Measurements from ENCODE around the gene MIDN.

The MIDN gene

DNA sequence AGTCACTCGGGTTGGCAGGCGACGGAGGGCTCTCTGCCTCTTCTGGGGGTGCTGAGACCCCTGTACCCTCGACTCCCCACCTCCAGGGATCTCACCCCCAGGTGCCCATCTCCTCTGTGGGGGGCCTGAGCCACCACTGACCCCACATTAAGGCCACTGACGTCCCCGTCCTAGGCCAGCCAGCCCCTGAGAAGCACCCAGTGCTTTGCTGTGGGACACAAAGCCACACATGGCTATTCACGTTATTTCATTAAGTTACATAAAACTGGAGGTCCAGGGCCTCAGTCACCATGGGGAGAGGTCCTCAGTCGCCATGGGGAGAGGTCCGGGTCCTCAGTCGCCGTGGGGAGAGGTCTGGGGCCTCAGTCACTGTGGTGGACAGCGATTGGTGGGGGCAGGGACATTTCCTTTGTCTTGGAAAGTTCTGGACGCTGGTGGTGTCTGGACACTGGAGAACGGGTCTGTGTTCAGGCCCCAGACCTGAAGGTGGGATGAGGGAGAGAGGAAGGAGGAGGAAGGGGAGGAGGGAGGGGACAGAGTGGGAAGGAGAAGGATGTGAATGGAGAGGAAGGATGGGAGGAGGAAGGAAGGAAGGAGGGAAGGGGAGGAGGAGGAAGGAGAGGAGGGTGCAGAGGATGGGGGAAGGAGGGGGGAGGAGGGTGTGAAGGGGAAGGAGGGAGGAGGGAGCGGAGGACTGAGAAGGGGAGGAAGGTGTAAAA, 33.3 kb downstream of the MIDN start:
- H3K4me3 ChIP-seq (ENCODE audit: low read depth, low read length) = no peak overlapping the region
- H3K27me3 ChIP-seq = peaks cover 15% of the 10 kb centered on the region
- DNase-seq = no peak
- H3K36me3 ChIP-seq = peaks cover 12% of the 10 kb centered on the region
- no peaks in the 10 kb centered on the region for H3K4me1 ChIP-seq
- H3K9me3 ChIP-seq = no peaks in the 10 kb centered on the region
- TF ChIP-seq, protein P1, sequence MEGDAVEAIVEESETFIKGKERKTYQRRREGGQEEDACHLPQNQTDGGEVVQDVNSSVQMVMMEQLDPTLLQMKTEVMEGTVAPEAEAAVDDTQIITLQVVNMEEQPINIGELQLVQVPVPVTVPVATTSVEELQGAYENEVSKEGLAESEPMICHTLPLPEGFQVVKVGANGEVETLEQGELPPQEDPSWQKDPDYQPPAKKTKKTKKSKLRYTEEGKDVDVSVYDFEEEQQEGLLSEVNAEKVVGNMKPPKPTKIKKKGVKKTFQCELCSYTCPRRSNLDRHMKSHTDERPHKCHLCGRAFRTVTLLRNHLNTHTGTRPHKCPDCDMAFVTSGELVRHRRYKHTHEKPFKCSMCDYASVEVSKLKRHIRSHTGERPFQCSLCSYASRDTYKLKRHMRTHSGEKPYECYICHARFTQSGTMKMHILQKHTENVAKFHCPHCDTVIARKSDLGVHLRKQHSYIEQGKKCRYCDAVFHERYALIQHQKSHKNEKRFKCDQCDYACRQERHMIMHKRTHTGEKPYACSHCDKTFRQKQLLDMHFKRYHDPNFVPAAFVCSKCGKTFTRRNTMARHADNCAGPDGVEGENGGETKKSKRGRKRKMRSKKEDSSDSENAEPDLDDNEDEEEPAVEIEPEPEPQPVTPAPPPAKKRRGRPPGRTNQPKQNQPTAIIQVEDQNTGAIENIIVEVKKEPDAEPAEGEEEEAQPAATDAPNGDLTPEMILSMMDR (IDR thresholded peaks at IDR 0.05; ENCODE audit: low read depth, low read length) = no peak

DNA sequence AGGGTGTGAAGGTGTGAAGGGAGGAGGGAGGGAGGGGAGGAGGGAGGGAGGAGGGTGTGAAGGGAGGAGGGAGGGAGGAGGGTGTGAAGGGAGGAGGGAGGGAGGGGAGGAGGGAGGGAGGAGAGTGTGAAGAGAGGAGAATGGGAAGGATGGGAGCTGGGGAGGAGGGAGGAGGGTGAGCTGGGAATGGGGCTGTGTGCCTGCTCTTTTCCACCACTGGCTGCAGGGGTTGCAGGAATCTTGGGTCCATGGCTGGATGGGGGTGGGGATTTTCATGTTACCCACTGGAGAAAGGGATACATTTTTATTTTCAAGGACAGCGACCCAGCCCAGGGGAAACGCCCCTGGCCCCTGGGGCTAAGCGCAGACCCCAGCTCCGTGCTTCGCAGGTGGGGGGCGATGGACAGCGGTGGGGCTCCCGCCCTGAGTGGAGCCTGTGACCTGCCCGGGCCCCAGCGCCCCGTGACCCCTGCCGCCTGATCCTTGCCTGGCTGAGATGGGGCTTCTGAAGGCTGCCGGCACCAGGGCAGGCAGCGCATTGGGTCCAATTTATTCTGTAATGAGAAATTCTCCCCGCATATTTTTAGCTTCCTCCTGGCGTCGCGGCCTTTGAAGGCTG, 34.3 kb downstream of the MIDN start:
- DNase-seq = no peak
- Histone ChIP-seq H3K4me1 (no peaks in the 10 kb centered on the region), H3K9me3 (no peaks in the 10 kb centered on the region), H3K4me3 (ENCODE audit: low read depth, low read length) (no peak overlapping the region), H3K27me3 (peaks cover 24% of the 10 kb centered on the region), H3K36me3 (peaks cover 10% of the 10 kb centered on the region)
- TF ChIP-seq, protein P1 (IDR thresholded peaks at IDR 0.05; ENCODE audit: low read depth, low read length) = no peak

DNA sequence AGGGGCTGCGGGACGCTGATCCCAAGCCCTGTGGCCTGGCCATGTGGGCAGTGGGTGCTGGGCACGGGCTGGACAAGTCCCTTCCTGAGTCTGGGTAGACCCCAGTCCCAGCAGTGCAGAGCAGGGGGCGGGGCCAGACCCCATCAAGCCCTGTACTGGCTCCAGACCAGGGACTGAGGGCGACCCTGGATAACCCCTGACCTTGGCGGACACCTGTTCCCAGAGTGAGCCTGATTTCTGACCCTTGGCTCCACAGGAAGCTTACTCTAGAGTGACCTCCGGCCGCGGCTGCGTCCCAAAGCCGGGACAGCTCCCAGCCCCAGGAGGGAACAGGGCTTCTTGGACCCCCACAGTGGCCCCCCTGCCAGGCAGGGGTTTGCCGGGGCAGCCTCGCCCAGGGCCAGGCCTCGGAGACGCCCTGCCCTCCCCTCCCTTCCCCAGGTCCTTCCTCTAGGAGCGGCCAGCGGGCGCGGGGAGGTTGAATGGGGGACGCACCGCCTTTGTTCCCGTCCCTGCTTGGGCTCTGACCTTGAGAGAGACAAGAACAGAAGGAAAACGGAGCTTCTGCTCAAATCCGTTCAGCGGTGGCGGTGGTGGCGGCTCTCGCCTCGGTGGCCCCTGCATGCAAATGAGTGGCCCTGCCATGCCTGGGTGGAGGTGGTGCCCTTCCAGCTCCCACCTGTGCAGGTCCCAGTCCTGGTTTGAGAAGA, 35.0 kb downstream of the MIDN start:
- H3K4me3 ChIP-seq (ENCODE audit: low read depth, low read length) = no peak overlapping the region
- peaks cover 29% of the 10 kb centered on the region for H3K27me3 ChIP-seq
- TF ChIP-seq, protein P1 (IDR thresholded peaks at IDR 0.05; ENCODE audit: low read depth, low read length) = no peak
- no peaks in the 10 kb centered on the region for H3K9me3 ChIP-seq
- no peak for DNase-seq
- no peaks in the 10 kb centered on the region for H3K4me1 ChIP-seq
- H3K36me3 ChIP-seq = peaks cover 8% of the 10 kb centered on the region

DNA sequence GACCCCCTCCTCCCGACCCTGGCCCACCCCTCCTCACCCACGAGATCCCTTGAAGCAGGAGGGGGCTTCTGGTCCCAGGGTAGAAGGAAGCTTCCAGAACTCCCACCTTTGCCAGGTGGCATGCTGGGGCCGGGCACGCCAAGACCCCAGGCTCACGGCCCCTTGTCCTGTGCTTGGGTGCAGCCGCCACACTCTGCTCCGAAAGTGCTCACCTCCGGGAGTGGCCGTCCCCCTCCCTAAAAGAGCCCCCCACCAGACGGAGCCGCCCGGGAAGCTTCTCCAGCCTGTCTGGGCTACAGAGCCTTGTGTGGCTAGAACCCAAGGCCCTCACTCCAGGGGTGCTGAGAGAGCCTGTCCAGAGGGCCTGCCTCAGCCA, 35.5 kb downstream of the MIDN start:
- peaks cover 29% of the 10 kb centered on the region for H3K27me3 ChIP-seq
- no peaks in the 10 kb centered on the region for H3K4me1 ChIP-seq
- H3K4me3 ChIP-seq (ENCODE audit: low read depth, low read length) = no peak overlapping the region
- TF ChIP-seq, protein P1 (IDR thresholded peaks at IDR 0.05; ENCODE audit: low read depth, low read length) = no peak
- H3K9me3 ChIP-seq = no peaks in the 10 kb centered on the region
- no peak for DNase-seq
- H3K36me3 ChIP-seq = peaks cover 6% of the 10 kb centered on the region

DNA sequence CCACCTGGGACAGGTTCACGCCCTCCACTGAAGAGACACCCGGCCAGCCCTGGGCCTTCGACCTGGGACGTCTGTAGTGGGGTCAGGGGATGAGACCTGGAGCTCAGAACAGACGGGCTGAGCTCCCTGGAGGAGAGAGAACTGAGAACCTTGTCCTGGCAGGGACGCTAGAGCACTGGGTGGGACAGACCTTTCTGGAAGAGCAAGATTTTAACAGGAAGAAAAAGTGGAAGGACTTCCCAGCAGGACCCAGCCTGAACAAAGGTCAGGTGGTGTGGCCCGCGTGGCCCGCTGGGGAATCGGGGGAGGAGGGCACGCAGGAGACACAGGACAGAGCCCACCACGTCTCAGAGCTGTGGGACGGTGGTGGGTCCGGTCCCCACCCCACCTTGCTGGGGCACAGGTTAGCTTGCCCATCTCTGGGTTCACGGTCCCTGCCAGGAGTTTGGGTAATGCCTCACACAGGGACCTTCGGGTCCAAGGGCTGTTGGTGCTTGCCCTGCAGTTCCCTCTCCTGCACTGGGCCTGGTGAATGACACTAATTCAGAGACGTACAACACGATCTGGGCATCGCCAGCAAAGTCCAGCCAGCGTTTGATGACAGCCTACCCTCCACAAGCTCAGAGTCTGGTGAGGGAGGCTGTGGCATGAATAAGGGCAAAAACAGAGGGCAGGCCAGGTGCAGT, 36.1 kb downstream of the MIDN start:
- Histone ChIP-seq H3K27me3 (peaks cover 29% of the 10 kb centered on the region), H3K36me3 (peaks cover 1% of the 10 kb centered on the region), H3K4me1 (no peaks in the 10 kb centered on the region), H3K4me3 (ENCODE audit: low read depth, low read length) (no peak overlapping the region), H3K9me3 (no peaks in the 10 kb centered on the region)
- DNase-seq = no peak
- TF ChIP-seq, protein P1 (IDR thresholded peaks at IDR 0.05; ENCODE audit: low read depth, low read length) = no peak

Measured in BE2C (cell line).